SK-N-SH (cell line): ENCODE data around the gene TPO. TPM values are rescaled to one million over a fixed set of nuclear protein-coding genes. Genes with fewer than 3 reads are reported as not detected.

Experiments used
- CTCF ChIA-PET: fragments of 300-600, 350-600 bp; formaldehyde crosslinking; extraction: SDS; loops from one replicate; lab custom pipeline; 2021; lab: Yijun Ruan, JAX
- POLR2A ChIA-PET: fragments of 350-600 bp; sonication (Branson Sonifier 250); formaldehyde crosslinking; extraction: SDS; loops from one replicate; lab custom pipeline; 2020; ENCODE audit warnings: antibody characterized with exemption, inconsistent platforms; lab: Yijun Ruan, JAX
- DNase-seq: peaks from one replicate; pipeline ENCODE4 v3.0.0; 2012
- H2AFZ ChIP-seq: fragments of 200-600 bp; sonication (generic); 2 replicates; pipeline ENCODE4 v1.8.1; 2016; ENCODE audit warnings: antibody characterized with exemption, mild to moderate bottlenecking, low read depth
- H3F3A ChIP-seq: fragments of 200-600 bp; sonication (generic); replicated peaks from 2 replicates; pipeline ENCODE3; 2016; ENCODE audit warnings: antibody characterized with exemption, mild to moderate bottlenecking; ENCODE audit not compliant: insufficient read depth
- H3K27ac ChIP-seq, 2 experiments: fragments of 200-500 bp in 1 of 2; fragments of 200-600 bp in 1 of 2; sonication (Bioruptor generic) in 1 of 2; sonication (generic), shearing (Covaris generic) in 1 of 2; 2 replicates each; pipeline versions ENCODE4 v1.5.1 to v1.6.1; 2014 to 2016; ENCODE audit warnings: low read depth in 2 of 2, inconsistent platforms in 1 of 2, low read length in 1 of 2, mild to moderate bottlenecking in 1 of 2, mixed read lengths in 1 of 2
- H3K27me3 ChIP-seq: fragments of 200-600 bp; sonication (generic), shearing (Covaris generic); 2 replicates; pipeline ENCODE4 v1.6.1; 2016; ENCODE audit warnings: mixed run types; ENCODE audit not compliant: insufficient read depth
- H3K36me3 ChIP-seq, 2 experiments: fragments of 200-500 bp in 1 of 2; fragments of 200-600 bp in 1 of 2; sonication (Bioruptor generic) in 1 of 2; sonication (generic) in 1 of 2; replicated peaks in 1 of 2; 2 replicates each; pipeline versions ENCODE3 to v1.5.1; 2014 to 2016; ENCODE audit warnings: low read length in 1 of 2, mild to moderate bottlenecking in 1 of 2; ENCODE audit not compliant: insufficient read depth in 2 of 2, control insufficient read depth in 1 of 2
- H3K4me1 ChIP-seq, 2 experiments: fragments of 200-500 bp in 1 of 2; fragments of 200-600 bp in 1 of 2; sonication (Bioruptor generic) in 1 of 2; sonication (generic), shearing (Covaris generic) in 1 of 2; 2 replicates each; pipeline versions ENCODE4 v1.5.1 to v1.6.1; 2014 to 2016; ENCODE audit warnings: low read depth in 1 of 2, low read length in 1 of 2, mixed run types in 1 of 2; ENCODE audit not compliant: insufficient read depth in 2 of 2, control insufficient read depth in 1 of 2
- H3K4me2 ChIP-seq: fragments of 200-600 bp; sonication (generic), shearing (Covaris generic); 2 replicates; pipeline ENCODE4 v1.6.1; 2017; ENCODE audit warnings: mixed run types
- H3K4me3 ChIP-seq, 2 experiments: fragments of 200-500 bp in 1 of 2; fragments of 200-600 bp in 1 of 2; sonication (Bioruptor generic) in 1 of 2; sonication (generic), shearing (Covaris generic) in 1 of 2; 2 replicates each; pipeline versions ENCODE4 v1.5.1 to v1.8.1; 2014 to 2016; ENCODE audit warnings: low read depth in 2 of 2, inconsistent platforms in 1 of 2, low read length in 1 of 2, mild to moderate bottlenecking in 1 of 2, mixed read lengths in 1 of 2, moderate library complexity in 1 of 2
- H3K79me2 ChIP-seq: fragments of 200-600 bp; sonication (generic); 2 replicates; pipeline ENCODE4 v1.8.1; 2017; ENCODE audit warnings: mild to moderate bottlenecking; ENCODE audit not compliant: insufficient read depth
- H3K9ac ChIP-seq: fragments of 200-600 bp; sonication (generic); 2 replicates; pipeline ENCODE4 v1.6.1; 2017; ENCODE audit warnings: mixed run types
- H3K9me2 ChIP-seq: fragments of 200-600 bp; sonication (generic); 2 replicates; pipeline ENCODE4 v1.6.1; 2017; ENCODE audit warnings: mixed run types
- H3K9me3 ChIP-seq: fragments of 200-600 bp; sonication (generic); 2 replicates; pipeline ENCODE4 v1.6.1; 2017; ENCODE audit warnings: mixed run types, mild to moderate bottlenecking, moderate library complexity
- H4K20me1 ChIP-seq: fragments of 200-600 bp; sonication (generic); 2 replicates; pipeline ENCODE4 v1.6.1; 2017; ENCODE audit warnings: mild to moderate bottlenecking, mixed run types; ENCODE audit not compliant: insufficient read depth
- CHD2 ChIP-seq: fragments of 150-350 bp; IDR thresholded peaks from 2 replicates; pipeline ENCODE4 v1.6.1; 2018; ENCODE audit warnings: low read length; ENCODE audit not compliant: partially characterized antibody
- FOXJ3 ChIP-seq: sonication (generic); formaldehyde crosslinking; IDR thresholded peaks from 2 replicates; pipeline ENCODE4 v1.5.1; 2020; ENCODE audit warnings: mild to moderate bottlenecking, missing genetic modification reagents
- GABPA ChIP-seq: IDR thresholded peaks from 2 replicates; pipeline ENCODE4 v1.4.0; 2012; ENCODE audit warnings: low read depth, mild to moderate bottlenecking
- GATA2 ChIP-seq: sonication (generic); formaldehyde crosslinking; IDR thresholded peaks from 2 replicates; pipeline ENCODE4 v1.5.0; 2020; ENCODE audit warnings: mild to moderate bottlenecking, missing genetic modification reagents
- JUND ChIP-seq: IDR thresholded peaks from 2 replicates; pipeline ENCODE4 v1.4.0; 2012
- MEF2A ChIP-seq: IDR thresholded peaks from 2 replicates; pipeline ENCODE4 v1.4.0; 2012; ENCODE audit warnings: low read depth, borderline replicate concordance
- NRF1 ChIP-seq: IDR thresholded peaks from 2 replicates; pipeline ENCODE4 v1.6.1; 2012; ENCODE audit warnings: low read depth, mild to moderate bottlenecking, low read length
- PBX3 ChIP-seq: IDR thresholded peaks from 2 replicates; pipeline ENCODE4; 2012
- POLR2AphosphoS5 ChIP-seq: IDR thresholded peaks from 2 replicates; pipeline ENCODE4 v1.6.1; 2012; ENCODE audit warnings: low read depth, low read length
- RCOR1 ChIP-seq: fragments of 150-350 bp; IDR thresholded peaks from 2 replicates; pipeline ENCODE4 v1.6.1; 2017; ENCODE audit warnings: antibody characterized with exemption, low read length
- RFX5 ChIP-seq: IDR thresholded peaks from 2 replicates; pipeline ENCODE4 v1.6.1; 2012; ENCODE audit warnings: mild to moderate bottlenecking, improper control_type of control experiment, low read length
- SIN3A ChIP-seq: IDR thresholded peaks from 2 replicates; pipeline ENCODE4 v1.6.1; 2012; ENCODE audit warnings: low read depth, mild to moderate bottlenecking, low read length, moderate library complexity, borderline replicate concordance
- TAF1 ChIP-seq: IDR thresholded peaks from 2 replicates; pipeline ENCODE4 v1.6.1; 2012; ENCODE audit warnings: low read depth, mild to moderate bottlenecking, low read length, moderate library complexity, borderline replicate concordance
- TCF12 ChIP-seq: IDR thresholded peaks from 2 replicates; pipeline ENCODE4 v1.4.0; 2012
- TEAD4 ChIP-seq: IDR thresholded peaks from 2 replicates; pipeline ENCODE4 v1.4.0; 2012; ENCODE audit warnings: mild to moderate bottlenecking, borderline replicate concordance; ENCODE audit not compliant: insufficient read depth
- USF1 ChIP-seq: IDR thresholded peaks from 2 replicates; pipeline ENCODE4 v1.4.0; 2012; ENCODE audit warnings: low read depth, borderline replicate concordance
- USF2 ChIP-seq: fragments of 150-350 bp; IDR thresholded peaks from 2 replicates; pipeline ENCODE4 v1.6.1; 2017; ENCODE audit warnings: antibody characterized with exemption, low read length, low read depth, borderline replicate concordance
- YY1 ChIP-seq: IDR thresholded peaks from 2 replicates; pipeline ENCODE4 v1.4.0; 2012; ENCODE audit warnings: low read depth, mild to moderate bottlenecking
- WGBS: methylation state at CpG from one replicate; pipeline ENCODE4 v1.1.6; 2017; ENCODE audit warnings: low lambda C conversion rate; 5-methylcytosine and 5-hydroxymethylcytosine counted together
- polyA plus RNA-seq, 3 experiments: library from polyadenylated mRNA; depleted of rRNA; stranded (reverse); fragments of >200 nt; gene quantifications; 2 replicates each; pipeline ENCODE4 v1.2.3, GENCODE V29; 2012

The TPO gene
- polyA plus RNA-seq, 1 of the 3 experiments (the other 2 are of a cell fraction): not detected

- 80% methylated on average over 24 of the region's 26 CpGs for WGBS
- CTCF ChIA-PET: interaction anchor here (1.1 kb wide), 1 partner anchor 382 kb away, joined by 3 read pairs; no protein-coding TSS in a partner anchor
Observed at GRCh38 chr2:1521878-1522830, 108.9 kb downstream of the TPO start.

GRCh38 chr2:1527153-1527992 is 114.1 kb downstream of the TPO start:
- no peaks in the 10 kb centered on the region for H3K79me2 ChIP-seq

More at GRCh38 chr2:1521878-1522830, 108.9 kb downstream of the TPO start:
- H3K4me1 ChIP-seq: no peaks in the 10 kb centered on the region; a peak in 1 of 4 replicates
- H3K9ac ChIP-seq: no peak overlapping the region
- no peaks in the 10 kb centered on the region for H3F3A ChIP-seq
- POLR2A ChIA-PET: no interaction called here
- no peak overlapping the region for H3K4me3 ChIP-seq
- no peak for DNase-seq
- H3K9me3 ChIP-seq: no peaks in the 10 kb centered on the region
- no peak overlapping the region for H3K4me2 ChIP-seq
- no peaks in the 10 kb centered on the region for H4K20me1 ChIP-seq
- H3K9me2 ChIP-seq: no peaks in the 10 kb centered on the region
- TF ChIP-seq NRF1: no peak
- no peak for TF ChIP-seq FOXJ3 (CRISPR knock-in tag)
- no peak for TF ChIP-seq RFX5
- TF ChIP-seq JUND: no peak
- TF ChIP-seq SIN3A: no peak
- TF ChIP-seq TCF12: no peak
- TF ChIP-seq POLR2AphosphoS5: no peak
- no peak for TF ChIP-seq MEF2A
- no peaks in the 10 kb centered on the region for H3K27me3 ChIP-seq
- H3K36me3 ChIP-seq: no peaks in the 10 kb centered on the region
- no peak overlapping the region for H2AFZ ChIP-seq
- H3K27ac ChIP-seq: no peak overlapping the region
- H3K79me2 ChIP-seq: no peaks in the 10 kb centered on the region

More at GRCh38 chr2:1527153-1527992, 114.1 kb downstream of the TPO start:
- H3F3A ChIP-seq: no peaks in the 10 kb centered on the region
- 34% methylated on average over 9 of the region's 9 CpGs for WGBS
- no peak overlapping the region for H3K4me3 ChIP-seq
- DNase-seq: no peak
- no peak overlapping the region for H3K9ac ChIP-seq
- no peak overlapping the region for H3K27ac ChIP-seq
- no peak overlapping the region for H2AFZ ChIP-seq
- H3K4me1 ChIP-seq: no peaks in the 10 kb centered on the region
- H3K4me2 ChIP-seq: no peak overlapping the region
- H3K27me3 ChIP-seq: no peaks in the 10 kb centered on the region
- POLR2A ChIA-PET: no interaction called here
- TF ChIP-seq MEF2A (no peak), USF1 (no peak), TAF1 (no peak), GATA2 (CRISPR knock-in tag) (no peak), TEAD4 (no peak), USF2 (no peak), PBX3 (no peak), YY1 (no peak), GABPA (no peak), RCOR1 (no peak), CHD2 (no peak)
- TF ChIP-seq, all 33 proteins: peak for 0
- Histone ChIP-seq H4K20me1 (no peaks in the 10 kb centered on the region), H3K9me3 (no peaks in the 10 kb centered on the region), H3K9me2 (no peaks in the 10 kb centered on the region), H3K36me3 (no peaks in the 10 kb centered on the region)
- CTCF ChIA-PET: no interaction called here
